Head of caudate nucleus (tissue), 42 donors: ENCODE results near the gene BGLAP.
A peak's percentile ranks its signal among the peaks of the same experiment; 100 is the strongest.

Experiments used
- DNase-seq, 42 donors: peaks; one replicate each; pipeline versions ENCODE4 v3.0.0 to v3.0.0-alpha.2; 2020 to 2021; ENCODE audit warnings: mixed read lengths in 7 of 42
- intact Hi-C: fragments of 100-400 bp; cut with DNase I; formaldehyde crosslinking; loops from one replicate; pipeline ENCODE4 v1.15.0; 2022

Gene BGLAP

DNA sequence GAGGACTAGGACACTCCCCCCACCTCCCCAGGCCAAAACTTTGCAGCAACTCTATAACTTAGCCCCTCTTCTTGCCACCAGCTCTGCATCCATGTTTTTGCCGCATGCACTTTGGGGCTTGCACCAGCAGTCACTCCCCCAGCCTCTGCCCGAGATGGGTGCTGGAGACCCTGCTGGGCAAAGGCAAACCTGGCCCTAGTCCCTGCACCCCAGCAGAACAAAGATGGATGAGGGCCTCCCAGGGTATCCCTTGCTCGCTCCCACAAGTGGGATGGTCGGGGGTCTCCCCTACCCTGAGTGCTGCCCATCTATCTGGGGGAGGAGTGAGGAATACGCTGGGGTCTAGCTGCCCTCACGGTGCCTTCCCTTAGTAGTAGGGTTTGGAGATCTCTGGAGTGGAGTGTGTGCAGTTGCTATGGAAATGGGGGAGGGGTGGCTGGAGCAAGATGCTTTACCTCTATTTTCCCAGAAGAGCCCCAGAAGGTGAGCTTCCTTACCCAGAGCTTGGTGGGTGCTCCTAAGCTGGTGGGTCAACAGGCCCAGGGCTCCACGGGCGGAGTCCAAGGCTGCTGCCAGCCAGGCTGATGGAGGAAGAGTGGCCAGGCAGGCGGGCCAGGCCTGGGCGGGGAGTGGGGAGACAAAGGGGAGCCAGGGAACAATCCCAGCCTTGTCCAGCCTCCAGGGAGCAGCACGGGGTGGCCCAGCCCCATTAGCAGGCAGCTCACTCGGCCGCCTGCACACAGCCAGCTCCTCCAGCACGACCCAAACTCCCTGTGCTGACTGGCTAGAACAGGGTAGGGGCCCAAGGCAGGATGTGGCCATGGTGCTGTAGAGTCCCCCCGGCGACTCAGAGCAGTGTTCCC, 5.7 kb downstream of the BGLAP start, which contains the start of gene PAQR6:
PAQR6 (minus strand) TSS at position 597 of the 863 bp plus-strand sequence. CDS start 1,325 bp downstream, outside the sequence.
- DNase-seq = peak; percentile 81 to 98 (median 94)
- intact Hi-C loops = no loop called here

DNA sequence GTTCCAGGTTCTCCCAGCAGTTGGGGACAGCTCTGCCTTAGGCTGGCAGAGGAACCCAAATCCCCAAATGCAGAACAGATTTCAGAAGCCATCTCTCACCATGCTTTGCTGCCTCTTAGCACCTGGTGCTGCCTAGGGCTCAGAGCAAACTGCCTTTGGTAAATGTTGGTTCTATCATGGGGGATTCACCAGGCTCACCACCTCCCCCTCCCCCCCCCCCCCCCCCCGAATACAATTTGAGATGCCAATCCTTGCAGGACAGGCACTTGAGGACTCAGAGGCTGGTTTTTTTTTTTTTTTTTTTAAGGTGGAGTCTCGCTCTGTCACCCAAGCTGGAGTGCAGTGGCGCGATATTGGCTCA, 6.3 kb downstream of the BGLAP start:
- intact Hi-C loops = no loop called here

DNA sequence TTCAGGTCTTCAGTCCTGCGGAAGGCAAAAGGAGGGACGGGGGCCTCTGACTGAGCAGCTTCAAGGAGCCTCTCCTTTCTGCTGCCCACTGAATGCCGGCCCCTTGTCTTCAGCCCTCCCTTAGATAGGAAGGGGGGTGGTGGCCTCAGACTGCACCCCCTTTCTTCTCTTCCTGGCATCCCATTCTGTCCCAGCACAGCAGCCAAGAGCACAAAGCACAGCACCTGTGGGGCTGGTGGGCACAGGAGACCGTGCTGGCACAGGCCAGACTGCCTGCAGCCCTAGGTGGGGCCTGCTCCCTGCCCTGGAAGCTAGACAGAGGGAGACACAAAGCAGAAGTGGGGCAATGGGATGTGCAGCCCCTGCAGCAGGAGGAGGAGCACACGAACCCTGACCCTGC, 7.6 kb downstream of the BGLAP start:
- DNase-seq = no peak
- intact Hi-C loops = no loop called here

More for the DNA sequence above, 6.3 kb downstream of the BGLAP start:
- no peak for DNase-seq

DNA sequence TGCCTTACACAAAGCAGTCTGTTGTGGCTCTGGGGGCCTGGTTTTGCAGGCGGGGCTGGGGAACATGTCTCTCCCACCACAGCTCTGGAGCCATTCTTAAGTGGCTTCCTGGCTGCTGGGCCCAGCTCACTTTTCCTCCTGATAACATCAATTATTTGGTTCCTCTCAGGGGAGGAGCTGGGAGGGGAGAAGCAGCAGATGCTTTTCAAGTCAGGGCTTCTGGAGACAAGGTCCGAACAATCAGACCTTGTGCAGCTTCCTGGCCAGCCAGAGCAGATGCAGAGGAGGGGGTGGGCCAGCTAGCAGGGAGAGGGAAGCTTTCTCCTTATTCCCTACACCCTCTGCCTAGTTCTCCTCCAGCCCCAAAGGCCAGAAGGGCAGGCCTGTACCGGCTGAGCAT, 9.5 kb downstream of the BGLAP start:
- intact Hi-C loops = no loop called here
- peak in 11 of 42 donors; percentile 20 to 65 (median 42) for DNase-seq

DNA sequence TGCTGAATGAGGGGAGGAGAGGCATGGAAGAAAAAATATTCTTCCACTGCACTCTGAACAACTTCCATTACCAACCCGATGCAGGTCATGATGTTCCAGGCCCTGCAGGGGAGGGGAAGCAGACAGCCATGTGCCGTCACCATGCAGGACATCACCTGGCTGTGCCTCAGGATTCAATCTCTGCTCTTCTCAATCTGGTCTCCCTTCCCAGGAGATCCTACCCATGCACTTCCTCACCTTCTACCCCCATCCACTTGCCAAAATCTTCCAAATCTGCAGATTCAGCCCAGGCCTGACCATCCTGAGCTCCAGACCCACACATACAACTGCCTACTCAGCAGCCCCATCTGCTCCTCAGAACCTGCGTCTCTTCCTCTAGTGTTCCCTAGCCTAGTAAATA, 11.7 kb downstream of the BGLAP start:
- intact Hi-C loops = no loop called here

DNA sequence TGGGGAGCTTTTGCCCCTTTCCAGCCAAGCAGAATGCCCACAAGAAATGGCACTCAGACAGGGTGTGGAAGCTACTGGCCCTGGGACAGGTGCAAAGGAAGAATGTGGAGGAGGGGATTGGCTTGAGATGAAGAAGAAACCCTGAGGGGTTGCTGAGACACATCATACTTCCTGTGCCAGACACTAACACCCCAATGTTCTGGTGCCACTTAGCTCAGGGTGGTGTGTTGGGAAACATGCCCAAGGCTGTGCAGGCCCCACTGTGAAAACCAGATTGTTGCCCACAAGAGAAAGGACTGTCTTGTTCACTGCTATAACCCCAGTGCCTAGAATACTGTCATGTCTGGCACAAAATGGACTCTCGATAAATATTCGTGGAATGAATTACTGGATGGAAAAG, 15.7 kb downstream of the BGLAP start:
- intact Hi-C loops = no loop called here
- peak in 6 of 42 donors; percentile 29 to 64 (median 44) for DNase-seq

More for the DNA sequence above, 11.7 kb downstream of the BGLAP start:
- no peak for DNase-seq

DNA sequence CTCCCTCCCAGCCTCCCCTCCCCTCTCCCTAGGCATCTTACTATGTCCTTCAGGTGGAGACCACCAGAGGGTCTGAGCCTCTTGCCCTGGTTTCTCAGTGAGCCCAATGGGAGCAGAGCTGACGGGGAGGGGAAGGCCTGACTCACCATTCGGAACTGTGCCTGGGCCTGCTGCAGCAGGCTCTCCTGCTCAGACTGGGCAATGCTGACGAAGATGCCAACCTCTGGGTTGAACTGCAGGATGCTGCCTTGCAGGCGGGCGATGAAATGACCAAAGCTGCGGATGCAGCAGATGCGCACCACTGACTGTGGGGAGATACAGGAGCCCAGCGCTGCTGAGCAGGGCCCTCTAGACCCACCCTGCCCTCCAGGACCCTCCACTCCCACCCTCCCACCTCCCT, 16.9 kb downstream of the BGLAP start:
- DNase-seq = no peak
- intact Hi-C loops = no loop called here

DNA sequence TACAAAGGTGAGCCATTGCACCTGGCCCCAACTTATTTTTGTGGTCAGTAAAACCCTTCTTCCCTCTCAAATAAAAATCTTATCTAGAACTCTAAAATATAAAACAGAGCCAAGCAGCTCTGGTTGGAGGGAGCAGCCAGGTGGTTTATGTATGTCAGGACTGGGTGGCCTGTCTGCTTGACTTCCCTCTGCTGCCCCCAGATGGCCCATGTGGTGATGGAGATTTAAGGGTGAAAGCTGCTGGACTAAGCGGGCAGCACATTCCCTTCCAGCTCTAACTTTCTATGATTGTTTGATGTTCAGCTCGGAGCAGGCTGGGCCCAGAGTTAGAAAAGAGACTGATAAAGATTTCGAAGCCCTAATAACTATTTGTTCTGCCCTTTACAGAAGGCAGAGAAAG, 17.8 kb downstream of the BGLAP start:
- intact Hi-C loops = no loop called here
- DNase-seq = peak in 32 of 42 donors; percentile 28 to 88 (median 70)

DNA sequence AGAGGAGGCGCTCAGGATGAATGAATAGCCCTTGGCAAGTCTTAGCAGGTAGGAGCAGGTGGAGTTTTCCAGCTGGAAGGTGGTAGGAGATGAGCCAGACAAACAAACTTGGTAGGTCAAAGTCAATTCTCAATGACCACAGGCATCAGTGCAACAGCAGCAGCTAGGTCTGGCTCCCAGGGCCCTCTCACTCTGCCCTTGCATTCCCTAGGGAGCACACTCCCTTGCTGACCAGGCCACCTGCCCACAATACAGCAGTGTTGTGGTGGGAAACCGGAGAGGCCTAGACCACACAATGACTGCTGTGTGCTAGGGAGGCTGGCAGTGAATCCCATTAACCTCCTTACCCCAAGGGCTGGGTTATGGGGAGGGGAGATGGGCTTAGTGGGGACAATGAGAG, 18.9 kb downstream of the BGLAP start:
- intact Hi-C loops = no loop called here

DNA sequence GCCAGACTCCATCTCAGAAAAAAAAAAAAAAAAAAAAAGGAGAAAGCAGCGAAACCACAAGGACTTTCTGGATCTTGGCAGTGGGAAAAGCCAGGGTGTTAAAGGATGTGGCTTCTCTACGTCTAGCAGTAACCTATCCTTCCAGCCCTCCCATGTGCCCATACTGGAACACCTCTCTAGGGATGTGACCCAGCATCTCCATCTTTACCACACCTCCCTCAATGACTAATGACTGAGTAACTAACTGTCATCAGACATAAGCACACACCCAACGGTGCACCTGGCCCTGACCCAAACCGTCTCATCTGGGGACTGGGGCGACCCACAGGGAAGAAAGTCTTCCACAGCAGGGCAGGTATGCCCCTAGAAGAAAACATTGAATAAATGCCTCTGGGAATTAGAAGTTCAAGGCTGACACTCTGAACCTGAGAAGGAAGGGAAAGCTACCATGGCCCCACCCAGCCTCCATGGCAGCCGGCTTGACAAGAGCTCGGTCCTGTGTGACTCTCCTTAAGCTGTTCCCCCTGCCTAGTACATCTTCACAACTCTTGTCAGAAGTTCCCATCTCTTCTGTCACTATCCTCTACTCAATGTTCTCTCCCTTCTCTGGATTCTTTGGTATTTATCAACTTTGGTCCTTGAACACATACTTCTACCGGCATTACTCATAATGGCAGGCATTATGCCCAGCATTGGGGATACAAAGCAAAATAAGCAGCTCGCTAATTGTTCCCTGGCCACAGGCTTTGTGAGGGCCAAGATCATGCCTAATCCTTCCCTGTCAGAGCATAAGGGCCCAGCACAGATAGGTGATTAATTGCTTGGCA, 20.7 kb downstream of the BGLAP start:
- intact Hi-C loops = no loop called here
- no peak for DNase-seq

More for the DNA sequence above, 18.9 kb downstream of the BGLAP start:
- DNase-seq = peak in 18 of 42 donors; percentile 33 to 79 (median 61)

DNA sequence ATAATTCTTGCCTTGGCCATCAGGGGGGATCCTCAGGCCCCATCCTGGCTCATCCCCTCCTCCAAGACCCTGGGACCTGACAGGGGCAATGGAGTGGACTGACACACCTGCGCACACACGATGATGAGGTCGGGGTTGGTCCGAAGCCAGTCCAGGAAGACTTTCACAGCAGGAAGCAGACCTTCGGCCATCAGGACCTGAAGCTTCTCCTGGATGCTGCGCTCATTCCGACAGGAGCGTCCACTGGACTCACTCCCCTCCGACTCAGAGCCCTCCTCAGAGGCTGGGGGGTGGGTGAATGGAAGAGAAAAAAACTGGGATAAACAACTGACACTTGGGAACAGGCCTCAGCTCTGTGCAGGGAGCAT, 21.3 kb downstream of the BGLAP start:
- intact Hi-C loops = no loop called here
- DNase-seq = no peak

DNA sequence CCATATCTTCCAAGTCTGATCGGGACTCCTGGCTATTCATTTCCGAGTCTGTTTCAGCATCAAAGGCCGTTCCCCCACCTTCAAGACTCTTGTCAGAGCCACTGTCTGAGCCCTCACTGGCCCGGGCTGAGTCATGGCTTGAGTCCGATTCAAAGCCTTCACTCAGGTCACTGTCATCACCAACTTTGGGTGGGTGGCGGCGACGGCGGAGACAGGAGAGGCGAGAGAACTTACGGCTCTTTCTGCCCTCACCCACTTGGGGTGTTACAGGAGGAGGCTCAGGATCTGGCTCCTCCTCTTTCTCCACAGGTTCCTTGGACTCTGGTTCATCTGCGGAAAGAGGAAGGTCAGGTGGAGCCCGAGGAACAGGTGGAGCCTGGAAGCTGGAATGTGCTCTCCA, 24.1 kb downstream of the BGLAP start:
- intact Hi-C loops = no loop called here
- no peak for DNase-seq

DNA sequence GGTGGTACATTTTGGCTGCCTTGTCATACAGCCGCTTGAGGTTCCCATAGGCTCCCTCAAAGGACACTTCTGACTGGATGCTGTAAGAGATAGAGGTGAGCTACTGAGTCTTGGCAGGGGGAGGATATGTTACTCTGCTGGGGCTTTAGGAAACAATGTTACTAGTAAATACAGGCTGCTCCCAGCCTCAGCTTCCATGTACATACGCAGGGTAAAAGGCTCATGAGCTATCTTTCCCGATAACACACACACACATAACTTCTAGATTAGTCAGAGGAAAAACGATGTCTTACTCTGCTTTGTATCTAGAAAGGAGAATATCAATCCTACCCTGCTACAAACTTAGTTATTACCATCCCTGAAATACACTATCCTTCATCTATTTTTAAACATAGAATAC, 26.4 kb downstream of the BGLAP start:
- intact Hi-C loops = no loop called here
- no peak for DNase-seq

DNA sequence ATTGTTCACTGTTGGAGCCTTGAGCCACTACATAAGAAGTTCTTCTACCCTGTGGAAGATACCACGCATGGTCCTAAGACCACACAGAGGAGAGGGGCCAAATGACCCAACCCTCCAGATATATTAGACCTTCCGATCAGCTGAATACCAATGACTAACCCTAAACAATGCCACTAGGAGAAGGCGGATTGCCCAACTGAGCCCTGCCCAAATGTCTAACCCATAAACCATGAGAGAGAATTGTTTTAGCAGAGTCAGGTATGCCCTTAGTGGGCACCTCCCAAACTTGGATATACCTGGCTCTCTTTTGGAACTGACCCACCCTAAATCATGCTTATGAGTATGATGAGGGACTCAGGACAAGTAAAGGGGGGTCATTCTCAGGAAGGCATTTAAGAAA, 28.3 kb downstream of the BGLAP start:
- intact Hi-C loops = no loop called here

DNA sequence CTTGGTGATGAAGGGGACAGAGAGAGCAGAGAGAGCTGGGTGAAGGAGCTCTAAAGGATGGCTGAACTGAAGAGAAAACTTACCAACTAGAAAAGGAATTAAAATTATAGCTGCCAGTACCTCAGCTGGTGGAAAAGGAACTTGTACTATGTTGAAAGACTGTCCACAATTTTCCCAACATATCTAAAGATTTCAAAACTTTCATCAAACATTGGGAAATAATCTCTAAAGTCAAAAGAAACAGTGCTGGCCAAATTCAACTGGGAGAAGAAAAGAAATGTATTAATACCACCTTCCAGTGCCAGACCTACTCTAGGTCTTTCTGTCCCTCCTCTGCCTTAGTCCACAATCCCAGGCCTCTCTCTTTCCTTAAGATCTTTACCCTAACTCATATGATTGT, 34.5 kb downstream of the BGLAP start:
- DNase-seq = no peak
- intact Hi-C loops = no loop called here

More for the DNA sequence above, 28.3 kb downstream of the BGLAP start:
- no peak for DNase-seq

DNA sequence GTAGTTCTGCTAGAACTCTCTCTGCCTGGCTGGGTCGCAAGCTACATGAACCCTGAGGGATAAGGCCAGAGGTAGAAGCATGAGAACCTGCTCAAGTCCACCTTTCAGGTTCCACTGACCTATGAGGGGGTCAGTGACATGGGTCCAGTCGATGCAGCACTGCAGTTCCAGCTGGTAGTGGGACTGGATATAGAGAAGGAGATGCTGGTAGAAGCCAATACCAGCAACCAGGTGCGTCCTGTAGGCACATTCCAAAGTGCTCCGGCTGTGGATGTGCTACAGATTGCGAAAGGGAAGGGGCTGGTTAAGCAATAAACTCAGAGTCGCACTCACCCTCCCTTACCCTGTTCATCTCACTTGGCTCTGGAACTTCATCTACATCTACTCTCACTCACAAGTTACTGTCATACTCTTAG, 35.0 kb downstream of the BGLAP start:
- no peak for DNase-seq
- intact Hi-C loops = no loop called here

DNA sequence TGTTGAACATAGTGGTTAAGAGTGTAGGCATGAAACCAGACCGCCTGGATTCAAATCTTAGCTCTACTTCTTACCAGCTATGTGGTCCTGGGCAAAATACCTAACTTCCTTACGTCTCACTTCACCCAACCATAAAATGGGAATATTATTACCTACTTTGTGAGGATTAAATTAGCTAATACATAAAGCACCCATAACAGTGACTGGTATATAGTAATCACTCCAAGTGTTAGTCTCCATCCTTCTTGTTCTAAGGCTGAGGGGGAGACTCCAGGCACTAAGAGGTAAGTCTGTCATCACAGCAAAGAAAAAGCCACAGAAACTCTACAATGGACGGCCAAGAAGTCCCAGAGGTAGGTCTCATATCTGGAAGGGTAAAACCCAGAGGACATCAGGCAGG, 37.9 kb downstream of the BGLAP start:
- intact Hi-C loops = no loop called here
- DNase-seq = no peak

DNA sequence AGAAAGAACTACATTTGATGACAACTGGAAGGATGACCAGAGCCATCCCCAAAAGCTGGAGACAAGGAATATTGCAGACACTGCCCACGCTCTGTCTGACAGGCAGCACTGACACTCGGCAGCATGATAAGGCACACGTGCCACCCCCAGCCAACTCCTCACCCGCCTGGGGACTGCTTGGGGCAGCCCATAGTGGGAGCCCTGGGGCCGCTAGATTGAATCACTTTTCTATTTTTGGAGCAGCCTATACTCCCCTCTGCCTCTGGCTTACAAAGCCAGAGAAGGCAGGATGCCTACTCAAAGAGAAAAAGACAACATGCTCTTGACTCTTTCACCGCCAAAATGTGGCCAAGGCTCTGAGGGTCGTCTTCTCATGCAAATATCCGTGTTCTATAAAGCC, 39.3 kb downstream of the BGLAP start:
- peak in 9 of 42 donors; percentile 13 to 47 (median 30) for DNase-seq
- intact Hi-C loops = no loop called here

DNA sequence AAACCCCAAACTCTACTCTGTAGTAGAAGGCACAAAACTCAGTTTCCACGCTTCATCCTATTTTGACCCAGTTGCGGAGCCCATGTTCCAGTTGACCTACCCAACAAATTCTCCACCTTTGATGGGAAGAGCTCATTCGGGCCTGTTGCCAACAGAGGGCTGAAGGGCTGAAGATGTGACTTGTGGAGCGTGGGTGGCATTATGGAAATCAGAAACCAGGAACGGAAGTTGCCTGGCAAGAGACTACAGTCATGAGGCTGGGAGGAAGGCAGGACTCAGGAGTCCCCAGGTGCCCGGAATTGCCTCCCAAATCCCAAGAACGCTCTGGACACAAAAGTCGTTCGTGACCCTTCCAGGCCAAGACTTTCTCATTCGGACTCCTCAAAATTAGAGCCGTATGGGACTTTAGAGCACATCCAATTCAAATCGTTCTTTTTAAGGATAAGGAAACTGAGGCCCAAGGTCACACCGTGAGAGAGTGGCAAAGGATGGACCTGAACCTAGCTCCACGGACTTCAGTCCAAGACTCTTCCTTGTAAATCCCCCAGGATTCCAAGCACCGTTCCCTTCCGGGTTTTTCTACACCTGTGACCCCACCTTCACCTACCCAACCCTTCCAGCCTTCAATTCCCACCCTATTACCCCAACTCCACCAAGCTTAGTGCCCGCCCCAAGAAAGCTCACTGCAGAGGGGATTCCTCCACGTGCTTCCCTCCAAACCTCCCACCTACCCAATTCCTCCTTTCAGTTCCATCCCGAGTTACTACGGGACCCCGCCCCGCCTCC, 39.9 kb downstream of the BGLAP start:
- DNase-seq = peak in 33 of 42 donors; percentile 16 to 77 (median 42)
- intact Hi-C loops = loop anchor here (2.0 kb wide), 1 partner anchor 57 kb away; the partner anchor contains the start of genes CCT3 and TSACC
